ENCODE data around the gene PIEZO2. TPM values are rescaled to one million over a fixed set of nuclear protein-coding genes. Genes with fewer than 3 reads are reported as not detected.

Gene PIEZO2
- total RNA-seq, 1 experiment from 2014 or later, result 0.57 TPM

DNA sequence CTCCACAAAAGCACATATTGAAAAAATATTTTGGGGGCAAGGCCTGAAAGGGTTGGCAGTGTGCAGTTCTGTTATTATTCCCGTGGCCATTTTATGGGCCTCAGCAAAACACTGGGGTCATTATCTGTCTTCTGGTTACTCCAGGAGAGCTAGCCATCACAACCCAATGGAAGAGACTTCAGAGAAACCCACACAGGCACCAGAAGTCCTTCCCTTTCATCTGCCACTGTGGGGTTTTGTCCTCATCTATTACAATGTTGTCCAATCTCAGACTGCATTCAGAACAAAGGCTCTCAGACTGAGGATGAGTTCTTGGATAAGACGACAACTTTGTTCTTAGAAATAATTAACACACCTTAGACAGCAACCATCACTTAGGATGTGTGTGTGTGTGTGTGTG lies 98.4 kb downstream of the PIEZO2 start:
- H3K4me1 ChIP-seq (ENCODE audit: control insufficient read depth, insufficient read depth, low read length), result no peaks in the 10 kb centered on the region
- in situ Hi-C loops (cut with HindIII; ENCODE audit: low pct_unique_long_range_greater_than_20kb, low sequenced_read_pairs) (no loop called here), intact Hi-C loops (cut with micrococcal nuclease; ENCODE audit: unreplicated experiment) (no loop called here)
- TF ChIP-seq SIN3A (IDR thresholded peaks at IDR 0.05; ENCODE audit: borderline replicate concordance, insufficient read depth, low read depth, low read length), result no peak
- H3K27ac ChIP-seq (ENCODE audit: low read length), result no peak overlapping the region
- DNase-seq (ENCODE audit: low read depth, low spot score), result no peak
- H3K4me3 ChIP-seq (ENCODE audit: low read depth in 2 of 2, low read length in 2 of 2), result no peak overlapping the region
- POLR2A ChIA-PET, result no interaction called here
- H3K36me3 ChIP-seq (ENCODE audit: control insufficient read depth, insufficient read depth, low read length), result no peaks in the 10 kb centered on the region
- no TSS peak for BruUV-seq (replicated peaks)
- no peak for ATAC-seq
- H3K27me3 ChIP-seq (ENCODE audit: control insufficient read depth, insufficient read depth, low read length), result no peaks in the 10 kb centered on the region
- CTCF ChIA-PET, result no interaction called here
- no peaks in the 10 kb centered on the region for H3K9me3 ChIP-seq (ENCODE audit: control insufficient read depth, insufficient read depth, low read depth, low read length)

DNA sequence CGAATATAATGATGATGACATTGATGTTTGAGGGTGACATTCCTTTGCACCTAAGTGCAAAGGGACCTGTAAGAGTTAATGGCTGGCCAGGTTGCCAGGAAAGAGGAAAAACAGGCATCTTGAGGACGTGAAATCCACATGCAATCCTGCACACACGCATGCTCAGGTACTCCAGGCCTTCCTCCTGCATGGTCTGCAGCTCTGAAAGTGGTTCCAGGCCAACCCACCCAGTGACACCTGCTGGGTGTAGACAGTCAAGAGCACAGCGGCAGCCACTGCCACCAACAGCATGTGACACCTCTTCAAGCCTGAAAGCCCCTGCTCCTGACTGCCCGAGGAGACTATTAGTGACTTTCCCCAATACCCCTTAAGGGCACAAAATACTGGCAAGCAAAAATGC lies 101.6 kb downstream of the PIEZO2 start:
- Histone ChIP-seq H3K4me1 (ENCODE audit: control insufficient read depth, insufficient read depth, low read length) (no peaks in the 10 kb centered on the region), H3K36me3 (ENCODE audit: control insufficient read depth, insufficient read depth, low read length) (no peaks in the 10 kb centered on the region), H3K27ac (ENCODE audit: low read length) (no peak overlapping the region), H3K9me3 (ENCODE audit: control insufficient read depth, insufficient read depth, low read depth, low read length) (no peaks in the 10 kb centered on the region), H3K27me3 (ENCODE audit: control insufficient read depth, insufficient read depth, low read length) (no peaks in the 10 kb centered on the region), H3K4me3 (ENCODE audit: low read depth in 2 of 2, low read length in 2 of 2) (no peak overlapping the region)
- DNase-seq (ENCODE audit: low read depth, low spot score) (no peak), ATAC-seq (no peak)
- TF ChIP-seq, protein P1, sequence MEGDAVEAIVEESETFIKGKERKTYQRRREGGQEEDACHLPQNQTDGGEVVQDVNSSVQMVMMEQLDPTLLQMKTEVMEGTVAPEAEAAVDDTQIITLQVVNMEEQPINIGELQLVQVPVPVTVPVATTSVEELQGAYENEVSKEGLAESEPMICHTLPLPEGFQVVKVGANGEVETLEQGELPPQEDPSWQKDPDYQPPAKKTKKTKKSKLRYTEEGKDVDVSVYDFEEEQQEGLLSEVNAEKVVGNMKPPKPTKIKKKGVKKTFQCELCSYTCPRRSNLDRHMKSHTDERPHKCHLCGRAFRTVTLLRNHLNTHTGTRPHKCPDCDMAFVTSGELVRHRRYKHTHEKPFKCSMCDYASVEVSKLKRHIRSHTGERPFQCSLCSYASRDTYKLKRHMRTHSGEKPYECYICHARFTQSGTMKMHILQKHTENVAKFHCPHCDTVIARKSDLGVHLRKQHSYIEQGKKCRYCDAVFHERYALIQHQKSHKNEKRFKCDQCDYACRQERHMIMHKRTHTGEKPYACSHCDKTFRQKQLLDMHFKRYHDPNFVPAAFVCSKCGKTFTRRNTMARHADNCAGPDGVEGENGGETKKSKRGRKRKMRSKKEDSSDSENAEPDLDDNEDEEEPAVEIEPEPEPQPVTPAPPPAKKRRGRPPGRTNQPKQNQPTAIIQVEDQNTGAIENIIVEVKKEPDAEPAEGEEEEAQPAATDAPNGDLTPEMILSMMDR (IDR thresholded peaks at IDR 0.05), result no peak
- no peak for TF ChIP-seq SIN3A (IDR thresholded peaks at IDR 0.05; ENCODE audit: borderline replicate concordance, insufficient read depth, low read depth, low read length)
- TF ChIP-seq TCF7L2 (IDR thresholded peaks at IDR 0.05; ENCODE audit: low read depth, low read length), result no peak
- no peak for TF ChIP-seq POLR2AphosphoS5 (IDR thresholded peaks at IDR 0.05; ENCODE audit: low read depth, low read length)
- TF ChIP-seq, protein P2, sequence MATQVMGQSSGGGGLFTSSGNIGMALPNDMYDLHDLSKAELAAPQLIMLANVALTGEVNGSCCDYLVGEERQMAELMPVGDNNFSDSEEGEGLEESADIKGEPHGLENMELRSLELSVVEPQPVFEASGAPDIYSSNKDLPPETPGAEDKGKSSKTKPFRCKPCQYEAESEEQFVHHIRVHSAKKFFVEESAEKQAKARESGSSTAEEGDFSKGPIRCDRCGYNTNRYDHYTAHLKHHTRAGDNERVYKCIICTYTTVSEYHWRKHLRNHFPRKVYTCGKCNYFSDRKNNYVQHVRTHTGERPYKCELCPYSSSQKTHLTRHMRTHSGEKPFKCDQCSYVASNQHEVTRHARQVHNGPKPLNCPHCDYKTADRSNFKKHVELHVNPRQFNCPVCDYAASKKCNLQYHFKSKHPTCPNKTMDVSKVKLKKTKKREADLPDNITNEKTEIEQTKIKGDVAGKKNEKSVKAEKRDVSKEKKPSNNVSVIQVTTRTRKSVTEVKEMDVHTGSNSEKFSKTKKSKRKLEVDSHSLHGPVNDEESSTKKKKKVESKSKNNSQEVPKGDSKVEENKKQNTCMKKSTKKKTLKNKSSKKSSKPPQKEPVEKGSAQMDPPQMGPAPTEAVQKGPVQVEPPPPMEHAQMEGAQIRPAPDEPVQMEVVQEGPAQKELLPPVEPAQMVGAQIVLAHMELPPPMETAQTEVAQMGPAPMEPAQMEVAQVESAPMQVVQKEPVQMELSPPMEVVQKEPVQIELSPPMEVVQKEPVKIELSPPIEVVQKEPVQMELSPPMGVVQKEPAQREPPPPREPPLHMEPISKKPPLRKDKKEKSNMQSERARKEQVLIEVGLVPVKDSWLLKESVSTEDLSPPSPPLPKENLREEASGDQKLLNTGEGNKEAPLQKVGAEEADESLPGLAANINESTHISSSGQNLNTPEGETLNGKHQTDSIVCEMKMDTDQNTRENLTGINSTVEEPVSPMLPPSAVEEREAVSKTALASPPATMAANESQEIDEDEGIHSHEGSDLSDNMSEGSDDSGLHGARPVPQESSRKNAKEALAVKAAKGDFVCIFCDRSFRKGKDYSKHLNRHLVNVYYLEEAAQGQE (IDR thresholded peaks at IDR 0.05; ENCODE audit: insufficient read depth in 1 of 2, low read depth in 2 of 2, low read length in 1 of 2), result no peak
- CTCF ChIA-PET, result no interaction called here
- in situ Hi-C loops (cut with HindIII; ENCODE audit: low pct_unique_long_range_greater_than_20kb, low sequenced_read_pairs), result no loop called here
- intact Hi-C loops (cut with micrococcal nuclease; ENCODE audit: unreplicated experiment), result no loop called here
- POLR2A ChIA-PET, result no interaction called here
- no TSS peak for BruUV-seq (replicated peaks)

DNA sequence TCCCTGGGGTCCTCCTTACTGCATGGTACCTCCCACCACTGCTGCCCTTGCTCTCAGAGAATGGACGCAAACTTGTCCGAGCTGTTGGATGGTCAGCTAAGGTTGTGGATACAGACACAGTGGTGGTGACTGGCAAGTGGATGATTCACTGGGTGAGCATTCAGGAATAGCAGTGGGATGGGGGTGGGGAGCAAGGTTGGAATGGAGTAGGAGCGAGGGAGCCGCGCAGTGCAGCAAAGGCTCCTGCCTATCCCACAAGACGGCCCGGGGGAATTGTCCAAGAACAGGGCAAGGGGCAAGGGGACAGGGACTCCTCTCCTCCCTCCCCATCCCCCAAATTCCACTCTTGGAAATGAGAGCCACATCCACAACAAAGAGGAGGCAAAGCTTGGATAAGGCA lies 102.2 kb downstream of the PIEZO2 start:
- H3K4me3 ChIP-seq (ENCODE audit: low read depth in 2 of 2, low read length in 2 of 2), result no peak overlapping the region
- no peak for TF ChIP-seq POLR2AphosphoS5 (IDR thresholded peaks at IDR 0.05; ENCODE audit: low read depth, low read length)
- TF ChIP-seq TCF7L2 (IDR thresholded peaks at IDR 0.05; ENCODE audit: low read depth, low read length), result no peak
- TF ChIP-seq SIN3A (IDR thresholded peaks at IDR 0.05; ENCODE audit: borderline replicate concordance, insufficient read depth, low read depth, low read length), result no peak
- TF ChIP-seq, protein P1 (IDR thresholded peaks at IDR 0.05), result no peak
- TF ChIP-seq, protein P2 (IDR thresholded peaks at IDR 0.05; ENCODE audit: insufficient read depth in 1 of 2, low read depth in 2 of 2, low read length in 1 of 2), result no peak
- no peak overlapping the region for H3K27ac ChIP-seq (ENCODE audit: low read length)
- no peaks in the 10 kb centered on the region for H3K9me3 ChIP-seq (ENCODE audit: control insufficient read depth, insufficient read depth, low read depth, low read length)
- H3K4me1 ChIP-seq (ENCODE audit: control insufficient read depth, insufficient read depth, low read length), result no peaks in the 10 kb centered on the region
- no peaks in the 10 kb centered on the region for H3K36me3 ChIP-seq (ENCODE audit: control insufficient read depth, insufficient read depth, low read length)
- POLR2A ChIA-PET, result no interaction called here
- BruUV-seq (replicated peaks), result no TSS peak
- H3K27me3 ChIP-seq (ENCODE audit: control insufficient read depth, insufficient read depth, low read length), result no peaks in the 10 kb centered on the region
- DNase-seq (ENCODE audit: low read depth, low spot score), result no peak
- CTCF ChIA-PET, result no interaction called here
- intact Hi-C loops (cut with micrococcal nuclease; ENCODE audit: unreplicated experiment), result no loop called here
- no peak for ATAC-seq
- in situ Hi-C loops (cut with HindIII; ENCODE audit: low pct_unique_long_range_greater_than_20kb, low sequenced_read_pairs), result no loop called here

All from Panc1 (cell line).